Measurements from ENCODE around the gene CACNB2. TPM values are rescaled to one million over a fixed set of nuclear protein-coding genes. Genes with fewer than 3 reads are reported as not detected.

CACNB2 gene
- total and polyA plus RNA-seq, 12 donors = 4.3 to 82.3 (median 12.9) TPM

DNA sequence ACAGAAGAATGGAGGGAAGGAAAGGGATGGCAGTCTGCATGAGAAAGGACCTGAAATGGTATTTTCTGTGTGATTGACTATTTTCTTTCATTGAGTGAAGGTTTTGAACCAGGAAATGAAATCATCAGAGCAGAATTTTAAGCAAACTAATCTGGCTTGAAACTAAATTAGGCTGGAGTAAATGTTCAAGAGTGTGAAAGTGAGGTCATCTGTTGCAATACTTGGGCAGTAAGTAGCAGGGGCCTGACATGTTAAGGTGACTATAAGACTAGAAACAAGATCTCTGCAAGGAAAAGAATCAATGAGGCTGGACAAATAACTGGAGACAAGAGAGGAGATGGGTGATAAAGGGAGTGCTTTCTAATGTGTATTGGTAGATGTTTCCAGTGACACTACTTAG, 306.0 kb downstream of the CACNB2 start:
- TF ChIP-seq, protein P1, sequence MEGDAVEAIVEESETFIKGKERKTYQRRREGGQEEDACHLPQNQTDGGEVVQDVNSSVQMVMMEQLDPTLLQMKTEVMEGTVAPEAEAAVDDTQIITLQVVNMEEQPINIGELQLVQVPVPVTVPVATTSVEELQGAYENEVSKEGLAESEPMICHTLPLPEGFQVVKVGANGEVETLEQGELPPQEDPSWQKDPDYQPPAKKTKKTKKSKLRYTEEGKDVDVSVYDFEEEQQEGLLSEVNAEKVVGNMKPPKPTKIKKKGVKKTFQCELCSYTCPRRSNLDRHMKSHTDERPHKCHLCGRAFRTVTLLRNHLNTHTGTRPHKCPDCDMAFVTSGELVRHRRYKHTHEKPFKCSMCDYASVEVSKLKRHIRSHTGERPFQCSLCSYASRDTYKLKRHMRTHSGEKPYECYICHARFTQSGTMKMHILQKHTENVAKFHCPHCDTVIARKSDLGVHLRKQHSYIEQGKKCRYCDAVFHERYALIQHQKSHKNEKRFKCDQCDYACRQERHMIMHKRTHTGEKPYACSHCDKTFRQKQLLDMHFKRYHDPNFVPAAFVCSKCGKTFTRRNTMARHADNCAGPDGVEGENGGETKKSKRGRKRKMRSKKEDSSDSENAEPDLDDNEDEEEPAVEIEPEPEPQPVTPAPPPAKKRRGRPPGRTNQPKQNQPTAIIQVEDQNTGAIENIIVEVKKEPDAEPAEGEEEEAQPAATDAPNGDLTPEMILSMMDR (IDR thresholded peaks at IDR 0.05) = no peak
- no peak for TF ChIP-seq POLR2A (IDR thresholded peaks at IDR 0.05)

DNA sequence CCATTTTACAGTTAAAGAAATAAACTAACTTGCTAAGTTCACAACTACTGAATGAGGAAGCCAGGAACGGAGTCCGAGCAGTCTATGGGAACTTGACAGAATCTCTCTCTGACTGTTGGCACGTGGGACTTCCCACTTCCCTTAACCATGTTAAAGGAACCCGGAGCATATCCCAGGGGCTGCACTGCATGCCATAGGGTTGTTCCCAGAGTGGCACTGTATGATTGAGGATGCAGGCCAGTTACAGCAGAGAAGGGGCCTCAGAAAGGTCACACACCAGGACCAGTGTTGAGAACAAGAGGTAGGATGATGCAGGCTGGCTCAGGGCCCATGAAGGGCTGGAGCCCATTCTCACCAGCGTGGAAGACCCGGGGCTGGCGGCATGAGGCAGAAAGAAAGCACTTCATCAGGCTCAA, 309.4 kb downstream of the CACNB2 start:
- WGBS, 4 donors = 81 to 88% (median 83%) methylated on average over 6 to 7 of the region's 7 CpGs
- Histone ChIP-seq H3K4me3 (no peak overlapping the region), H3K4me1 (replicated peaks in 1 of 2) (no peaks in the 10 kb centered on the region), H3K27me3 (no peaks in the 10 kb centered on the region), H3K9me3 (replicated peaks in 1 of 3) (no peaks in the 10 kb centered on the region), H3K36me3 (replicated peaks in 1 of 2) (no peaks in the 10 kb centered on the region), H3K27ac (no peak overlapping the region)
- TF ChIP-seq, protein P1 (IDR thresholded peaks at IDR 0.05) = no peak
- no peak for TF ChIP-seq POLR2A (IDR thresholded peaks at IDR 0.05)
- peak in 2 of 7 donors; percentile 11 to 24 for DNase-seq
- intact Hi-C loops (cut with DNase I) = no loop called here

More for the DNA sequence above, 306.0 kb downstream of the CACNB2 start:
- Histone ChIP-seq H3K4me3 (no peak overlapping the region), H3K27ac (no peak overlapping the region), H3K27me3 (no peaks in the 10 kb centered on the region), H3K36me3 (replicated peaks in 1 of 2) (no peaks in the 10 kb centered on the region), H3K9me3 (replicated peaks in 1 of 3) (no peaks in the 10 kb centered on the region), H3K4me1 (replicated peaks in 1 of 2) (no peaks in the 10 kb centered on the region)
- no peak for DNase-seq
- intact Hi-C loops (cut with DNase I) = no loop called here

DNA sequence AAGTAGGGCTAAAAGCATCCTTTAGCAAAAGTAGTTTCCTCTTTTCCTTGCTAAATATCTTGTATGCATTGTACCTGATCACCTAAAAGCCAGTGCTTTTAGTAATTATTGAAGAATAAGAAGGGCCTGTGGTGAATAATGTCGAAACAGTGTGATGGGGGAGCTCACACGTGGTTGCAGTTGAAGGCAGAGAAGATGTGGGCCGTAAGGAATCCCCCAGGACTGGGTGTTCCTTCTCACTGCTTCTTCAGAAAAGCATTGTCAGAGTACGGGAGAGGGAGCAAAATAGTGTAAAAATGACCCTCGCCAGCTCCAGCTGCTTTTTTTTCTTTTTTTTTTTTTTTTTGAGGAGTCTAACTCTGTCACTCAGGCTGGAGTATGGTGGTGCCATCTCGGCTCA, 310.1 kb downstream of the CACNB2 start:
- TF ChIP-seq POLR2A (IDR thresholded peaks at IDR 0.05) = no peak
- TF ChIP-seq, protein P1 (IDR thresholded peaks at IDR 0.05) = no peak
- intact Hi-C loops (cut with DNase I) = no loop called here
- DNase-seq = no peak
- Histone ChIP-seq H3K27ac (no peak overlapping the region), H3K36me3 (replicated peaks in 1 of 2) (no peaks in the 10 kb centered on the region), H3K9me3 (replicated peaks in 1 of 3) (no peaks in the 10 kb centered on the region), H3K4me1 (replicated peaks in 1 of 2) (peaks cover 0 to 3% of the 10 kb centered on the region in 2 donors), H3K27me3 (no peaks in the 10 kb centered on the region), H3K4me3 (no peak overlapping the region)
- 89 to 90% (median 90%) methylated on average over 6 of the region's 6 CpGs for WGBS, 4 donors

DNA sequence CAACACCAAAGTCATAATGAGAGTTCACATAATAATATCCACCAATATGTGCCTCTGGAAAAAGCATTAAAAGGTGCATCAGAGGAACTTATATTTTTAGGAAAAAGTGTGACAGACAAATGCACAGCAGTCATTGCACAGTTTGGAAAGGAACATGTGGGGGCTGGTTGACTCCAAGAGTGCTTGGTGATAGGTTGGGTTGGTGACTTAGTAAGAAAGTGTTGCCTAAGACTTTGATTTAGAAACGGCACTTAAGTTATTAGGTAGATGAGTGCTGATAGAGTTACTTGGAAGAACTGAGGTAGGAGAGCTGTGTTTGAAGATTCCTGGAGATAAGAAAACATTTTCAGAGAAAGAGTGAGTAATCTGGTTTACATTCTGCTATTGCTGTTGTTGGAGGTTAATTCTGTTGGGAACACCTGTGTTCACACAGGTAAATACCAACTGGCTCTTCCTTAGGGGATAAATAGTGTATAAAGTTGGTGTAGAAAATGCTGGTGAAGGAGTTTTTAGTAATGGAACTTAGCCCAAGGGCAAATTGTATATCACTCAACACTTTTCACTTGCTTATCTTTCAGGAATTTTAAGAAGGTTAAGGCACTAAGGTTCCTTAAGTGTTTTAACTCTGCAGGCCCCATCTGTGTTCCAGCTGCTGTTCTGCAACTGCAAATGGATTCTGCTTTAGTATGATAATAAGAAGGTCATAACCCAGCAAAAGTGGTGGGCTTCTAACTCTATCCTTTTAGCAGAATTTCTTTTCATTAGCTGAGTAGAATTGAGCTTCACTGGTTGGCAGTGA, 315.1 kb downstream of the CACNB2 start:
- Histone ChIP-seq H3K27me3 (no peaks in the 10 kb centered on the region), H3K36me3 (replicated peaks in 1 of 2) (no peaks in the 10 kb centered on the region), H3K9me3 (replicated peaks in 1 of 3) (no peaks in the 10 kb centered on the region), H3K4me3 (no peak overlapping the region), H3K27ac (no peak overlapping the region), H3K4me1 (replicated peaks in 1 of 2) (peaks cover 0 to 3% of the 10 kb centered on the region in 2 donors)
- DNase-seq = no peak
- intact Hi-C loops (cut with DNase I) = no loop called here
- TF ChIP-seq, protein P1 (IDR thresholded peaks at IDR 0.05) = no peak
- no peak for TF ChIP-seq POLR2A (IDR thresholded peaks at IDR 0.05)
- WGBS, 4 donors = 67 to 84% (median 74%) methylated on average over 1 of the region's 1 CpG

Measured in adrenal gland (tissue), 12 donors.